BJ (cell line): ENCODE measurements around the gene AEBP2. TPM values are rescaled to one million over a fixed set of nuclear protein-coding genes. Genes with fewer than 3 reads are reported as not detected.

Source experiments
- CTCF ChIA-PET: fragments of 350-600 bp; formaldehyde crosslinking; extraction: SDS; loops from one replicate; lab custom pipeline; 2021; ENCODE audit warnings: antibody characterized with exemption, inconsistent platforms; lab: Yijun Ruan, JAX
- POLR2A ChIA-PET: fragments of 300-600 bp; sonication (Branson Sonifier 250); formaldehyde crosslinking; extraction: SDS; loops from one replicate; lab custom pipeline; 2021; ENCODE audit warnings: antibody characterized with exemption; lab: Charles Lee
- DNase-seq: peaks from one replicate; pipeline ENCODE4 v3.0.0-alpha.2; 2011; ENCODE audit warnings: low read depth
- H3K27me3 ChIP-seq: 2 replicates; pipeline ENCODE4 v1.6.0; 2011; ENCODE audit warnings: low read length; ENCODE audit not compliant: control insufficient read depth, insufficient read depth
- H3K36me3 ChIP-seq: 2 replicates; pipeline ENCODE4 v1.5.1; 2011; ENCODE audit warnings: low read length; ENCODE audit not compliant: control insufficient read depth, insufficient read depth
- H3K4me3 ChIP-seq: 2 replicates; pipeline ENCODE4 v1.5.1; 2011; ENCODE audit warnings: low read depth, mild to moderate bottlenecking, control low read depth, low read length
- polyA plus RNA-seq: library from polyadenylated mRNA; depleted of rRNA; stranded (reverse); fragments of >200 nt; gene quantifications from 2 replicates; pipeline ENCODE4 v1.2.3, GENCODE V29; 2011
- TF ChIP-seq, protein P1 (sequence below): IDR thresholded peaks from 2 replicates; pipeline ENCODE4 v1.5.1; 2011; ENCODE audit warnings: low read depth, mild to moderate bottlenecking, control low read depth, inconsistent platforms, low read length, moderate library complexity; ENCODE audit not compliant: insufficient read depth

Gene AEBP2
- polyA plus RNA-seq, 1 experiment = 6.3 TPM

DNA sequence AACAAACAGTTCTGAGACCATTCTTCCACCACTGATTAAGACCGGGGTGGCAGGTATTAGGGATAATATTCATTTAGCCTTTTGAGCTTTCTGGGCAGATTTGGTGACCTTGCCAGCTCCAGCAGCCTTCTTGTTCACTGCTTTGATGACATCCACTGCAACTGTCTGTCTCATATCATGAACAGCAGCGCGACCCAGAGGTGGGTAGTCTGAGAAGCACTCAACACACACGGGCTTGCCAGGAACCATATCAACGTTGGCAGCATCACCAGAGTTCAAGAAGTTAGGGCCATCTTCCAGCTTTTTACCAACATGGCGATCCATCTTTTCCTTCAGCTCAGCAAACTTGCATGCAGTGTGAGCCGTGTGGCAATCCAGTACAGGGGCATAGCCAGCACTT, 16.9 kb downstream of the AEBP2 start:
- DNase-seq = no peak
- Histone ChIP-seq H3K4me3 (no peak overlapping the region), H3K27me3 (no peaks in the 10 kb centered on the region), H3K36me3 (peaks cover 4% of the 10 kb centered on the region; the same call in 1 of the 2 replicates)
- ChIA-PET CTCF (no interaction called here), POLR2A (no interaction called here)
- TF ChIP-seq, protein P1, sequence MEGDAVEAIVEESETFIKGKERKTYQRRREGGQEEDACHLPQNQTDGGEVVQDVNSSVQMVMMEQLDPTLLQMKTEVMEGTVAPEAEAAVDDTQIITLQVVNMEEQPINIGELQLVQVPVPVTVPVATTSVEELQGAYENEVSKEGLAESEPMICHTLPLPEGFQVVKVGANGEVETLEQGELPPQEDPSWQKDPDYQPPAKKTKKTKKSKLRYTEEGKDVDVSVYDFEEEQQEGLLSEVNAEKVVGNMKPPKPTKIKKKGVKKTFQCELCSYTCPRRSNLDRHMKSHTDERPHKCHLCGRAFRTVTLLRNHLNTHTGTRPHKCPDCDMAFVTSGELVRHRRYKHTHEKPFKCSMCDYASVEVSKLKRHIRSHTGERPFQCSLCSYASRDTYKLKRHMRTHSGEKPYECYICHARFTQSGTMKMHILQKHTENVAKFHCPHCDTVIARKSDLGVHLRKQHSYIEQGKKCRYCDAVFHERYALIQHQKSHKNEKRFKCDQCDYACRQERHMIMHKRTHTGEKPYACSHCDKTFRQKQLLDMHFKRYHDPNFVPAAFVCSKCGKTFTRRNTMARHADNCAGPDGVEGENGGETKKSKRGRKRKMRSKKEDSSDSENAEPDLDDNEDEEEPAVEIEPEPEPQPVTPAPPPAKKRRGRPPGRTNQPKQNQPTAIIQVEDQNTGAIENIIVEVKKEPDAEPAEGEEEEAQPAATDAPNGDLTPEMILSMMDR = no peak

DNA sequence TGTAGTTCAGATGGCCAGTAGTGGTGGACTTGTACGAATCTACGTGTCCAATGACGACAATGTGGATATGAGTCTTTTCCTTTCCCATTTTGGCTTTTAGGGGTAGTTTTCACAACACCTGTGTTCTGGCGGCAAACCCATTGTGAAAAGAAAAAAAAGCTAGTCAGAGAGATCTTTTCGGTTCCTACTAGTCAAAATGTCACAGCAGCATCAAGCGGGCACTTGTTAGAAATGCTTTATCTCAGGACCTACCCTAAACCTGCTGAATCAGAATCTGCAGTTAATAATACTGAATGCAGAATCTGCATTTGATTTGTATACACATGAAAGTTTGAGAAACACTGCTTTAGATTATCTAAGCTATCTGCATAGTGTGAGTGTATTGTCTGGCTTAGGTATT, 18.3 kb downstream of the AEBP2 start:
- H3K4me3 ChIP-seq = no peak overlapping the region
- H3K36me3 ChIP-seq = peaks cover 6% of the 10 kb centered on the region
- ChIA-PET CTCF (no interaction called here), POLR2A (no interaction called here)
- H3K27me3 ChIP-seq = no peaks in the 10 kb centered on the region
- DNase-seq = no peak
- TF ChIP-seq, protein P1 = no peak

DNA sequence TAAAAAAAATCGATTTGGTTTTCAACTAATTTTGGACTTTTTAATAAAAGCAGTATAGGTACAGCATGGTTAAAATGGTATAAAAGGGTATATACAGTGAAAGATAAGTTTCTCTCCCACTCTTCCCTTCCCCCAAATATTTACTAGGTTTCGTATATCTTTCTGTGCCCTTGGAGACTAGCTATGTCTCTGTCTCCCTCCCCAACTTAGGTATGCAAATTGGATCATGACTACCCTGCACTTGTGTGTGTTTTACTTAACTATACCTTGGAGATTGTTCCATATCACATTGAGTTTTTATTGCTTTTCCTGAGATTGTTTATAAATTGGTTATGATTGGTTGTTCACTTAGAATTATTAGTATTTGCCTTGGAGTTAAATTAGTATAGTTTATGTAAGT, 19.4 kb downstream of the AEBP2 start:
- ChIA-PET POLR2A (no interaction called here), CTCF (no interaction called here)
- DNase-seq = no peak
- no peak overlapping the region for H3K4me3 ChIP-seq
- TF ChIP-seq, protein P1 = no peak
- peaks cover 6% of the 10 kb centered on the region for H3K36me3 ChIP-seq
- no peaks in the 10 kb centered on the region for H3K27me3 ChIP-seq

DNA sequence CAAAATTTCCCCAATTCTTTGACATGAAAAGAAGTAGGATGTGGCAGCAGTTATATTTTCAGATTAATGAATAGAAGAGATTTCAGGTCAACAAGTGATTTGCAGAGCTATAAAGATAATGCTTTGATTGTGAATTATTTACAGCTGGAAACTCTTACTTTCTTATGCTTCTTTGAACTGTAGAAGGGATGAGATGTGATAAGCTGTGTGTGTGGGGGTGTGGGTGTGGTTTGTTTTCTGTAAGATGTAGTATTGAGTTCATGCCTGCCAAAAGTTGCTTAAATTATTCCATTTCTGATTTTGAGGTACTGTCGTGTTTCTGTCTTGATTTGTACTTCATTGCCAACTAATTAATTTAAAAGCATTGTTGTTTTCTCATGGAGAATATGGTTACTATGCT, 22.7 kb downstream of the AEBP2 start:
- DNase-seq = no peak
- TF ChIP-seq, protein P1 = no peak
- Histone ChIP-seq H3K36me3 (peaks cover 4% of the 10 kb centered on the region), H3K27me3 (no peaks in the 10 kb centered on the region), H3K4me3 (no peak overlapping the region)
- POLR2A ChIA-PET = no interaction called here
- CTCF ChIA-PET = no interaction called here

- ChIA-PET CTCF (no interaction called here), POLR2A (no interaction called here)
- H3K27me3 ChIP-seq = no peaks in the 10 kb centered on the region
- peaks cover 4% of the 10 kb centered on the region for H3K36me3 ChIP-seq
- TF ChIP-seq, protein P1 = no peak
- DNase-seq = no peak
- no peak overlapping the region for H3K4me3 ChIP-seq
Observed at GRCh38 chr12:19462406-19462805, 23.1 kb downstream of the AEBP2 start.
